Activated T-helper 1 cell treated with Interleukin-2 at 50 U/mL for 16 hours (primary cell): ENCODE results near the gene GABBR2.

ENCODE experiments used
- DNase-seq: peaks from one replicate; pipeline ENCODE4 v3.0.0-alpha.2; 2020; ENCODE audit warnings: low read depth

The GABBR2 gene

DNA sequence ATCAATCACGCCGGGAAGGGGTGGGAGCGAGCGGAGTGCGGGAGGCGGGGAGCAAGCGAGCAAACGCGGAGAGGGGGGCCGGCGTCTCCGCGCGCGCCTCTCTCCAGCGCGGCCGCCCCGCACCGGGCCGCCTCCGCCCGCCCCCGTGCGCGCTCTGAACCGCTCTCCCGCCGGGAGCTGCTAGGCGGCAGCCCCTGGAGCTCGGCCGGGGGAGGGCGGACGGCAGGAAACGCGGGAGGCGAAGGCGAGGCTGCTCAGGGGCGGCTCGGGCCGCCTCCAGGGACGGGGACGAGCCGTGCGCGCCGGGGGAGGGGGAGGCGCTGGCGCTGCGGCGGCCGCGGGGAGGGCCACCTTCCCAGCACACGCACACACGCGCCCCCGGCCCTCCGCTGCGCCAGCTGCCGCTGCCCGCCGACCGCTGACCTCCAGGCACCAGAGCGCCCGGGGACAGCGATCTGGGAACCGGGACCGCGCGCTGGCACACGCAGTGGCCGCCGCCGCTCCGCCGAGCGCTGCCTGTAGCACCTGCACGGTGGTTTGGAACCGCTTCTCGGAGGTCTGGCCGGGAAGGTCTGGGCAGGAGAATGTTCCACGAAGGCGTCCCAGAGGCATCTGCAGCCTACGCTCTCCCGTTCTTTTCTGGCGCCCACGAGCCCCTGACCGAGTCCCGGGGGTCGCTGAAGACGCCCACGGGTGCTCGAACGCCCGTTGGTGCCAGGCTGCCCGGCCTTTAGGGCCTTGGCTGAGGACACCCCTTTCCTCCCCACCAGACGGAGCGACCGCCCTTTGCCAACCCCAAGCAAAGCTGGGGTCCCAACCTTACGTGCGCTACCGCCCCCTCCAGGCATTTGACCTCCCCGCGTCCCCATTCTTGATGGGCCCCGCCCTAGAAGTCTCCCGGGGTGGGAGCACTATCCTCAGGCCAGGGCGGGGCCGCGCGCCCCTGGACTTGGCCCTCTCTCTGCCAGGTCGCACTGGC is at the start of gene GABBR2:
Gene GABBR2, minus strand, starts transcription at position 3 of the 979 bp plus-strand sequence. CDS start 198 bp downstream, outside the sequence.
- no peak for DNase-seq

DNA sequence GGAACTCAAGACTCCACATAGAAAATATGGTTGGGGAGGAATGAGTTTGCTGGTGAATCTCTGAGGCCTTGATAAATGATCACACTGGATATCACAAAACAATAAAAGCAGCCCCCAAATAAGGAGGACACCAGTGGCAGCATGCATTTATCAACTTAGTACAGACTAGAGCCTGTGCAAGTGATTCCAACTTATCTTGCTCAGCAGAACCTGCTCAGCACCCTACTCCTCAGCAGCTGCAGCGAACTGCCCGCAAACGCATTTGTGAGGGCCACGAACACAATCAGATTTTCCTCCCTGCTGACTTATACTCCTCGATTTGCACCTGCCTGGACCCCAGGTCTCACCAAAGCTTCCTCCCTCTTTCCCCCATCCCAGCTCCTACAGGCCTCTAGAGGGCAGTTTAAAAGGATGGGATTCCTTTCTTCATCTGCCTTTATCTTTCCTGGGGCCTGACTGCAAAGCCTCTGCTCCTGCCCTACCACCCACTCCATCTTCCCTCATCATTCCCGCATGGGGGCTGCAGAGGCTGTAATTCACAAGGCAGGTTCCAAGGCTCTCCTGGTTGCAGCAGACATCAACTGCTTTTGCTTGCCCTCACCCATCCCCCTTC is 46.4 kb upstream of the GABBR2 start:
- DNase-seq, result no peak

DNA sequence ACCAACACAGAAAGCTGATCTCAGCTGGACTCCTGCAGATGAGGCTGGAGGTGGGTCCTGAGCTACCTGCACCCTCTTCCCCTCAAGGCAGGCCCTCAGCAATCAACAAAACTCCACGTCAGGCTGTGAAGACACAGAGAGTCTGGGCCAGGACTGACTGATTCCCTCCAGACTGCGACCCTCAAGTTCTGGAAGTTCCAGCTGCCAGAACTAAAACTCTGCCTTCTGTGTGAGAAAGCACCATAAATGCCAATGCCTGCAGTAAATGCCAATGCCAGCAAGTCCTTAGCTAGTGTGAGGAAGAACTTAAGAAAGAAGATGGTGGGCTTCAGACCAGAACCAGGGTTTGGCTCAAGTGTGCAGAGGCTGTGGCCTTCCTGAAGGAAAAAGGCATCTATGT is 42.5 kb upstream of the GABBR2 start:
- DNase-seq, result no peak

DNA sequence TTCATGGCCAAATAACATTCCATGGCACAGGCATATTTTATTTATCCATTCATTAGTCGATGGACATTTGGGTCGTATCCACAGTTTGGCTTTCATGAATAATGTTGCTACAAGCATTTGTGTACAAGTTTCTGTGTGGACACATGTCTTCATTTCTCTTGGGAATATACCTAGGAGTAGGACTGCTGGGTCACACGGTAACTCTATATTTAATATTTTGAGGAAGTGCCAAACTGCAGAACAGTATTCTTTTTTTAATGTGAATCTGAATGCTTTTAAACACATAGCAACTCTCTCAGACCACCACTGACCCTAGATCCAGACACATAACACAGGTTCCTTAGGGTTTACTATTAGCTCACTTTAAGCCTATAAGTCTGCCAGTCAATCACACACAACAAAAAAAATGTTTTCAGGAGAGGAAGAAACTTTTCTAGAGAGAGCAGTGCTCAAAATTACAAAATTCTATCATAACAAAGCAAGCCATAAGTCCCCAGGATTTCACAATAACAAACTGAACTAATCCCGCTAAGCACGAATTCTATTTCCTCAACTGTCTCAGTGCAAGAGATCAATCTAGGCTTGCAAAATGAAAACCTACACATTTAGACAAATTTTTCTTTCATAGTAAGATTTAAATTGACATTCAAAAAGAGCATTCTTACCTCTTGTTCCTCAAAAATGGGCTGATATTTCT is 41.8 kb upstream of the GABBR2 start:
- no peak for DNase-seq

DNA sequence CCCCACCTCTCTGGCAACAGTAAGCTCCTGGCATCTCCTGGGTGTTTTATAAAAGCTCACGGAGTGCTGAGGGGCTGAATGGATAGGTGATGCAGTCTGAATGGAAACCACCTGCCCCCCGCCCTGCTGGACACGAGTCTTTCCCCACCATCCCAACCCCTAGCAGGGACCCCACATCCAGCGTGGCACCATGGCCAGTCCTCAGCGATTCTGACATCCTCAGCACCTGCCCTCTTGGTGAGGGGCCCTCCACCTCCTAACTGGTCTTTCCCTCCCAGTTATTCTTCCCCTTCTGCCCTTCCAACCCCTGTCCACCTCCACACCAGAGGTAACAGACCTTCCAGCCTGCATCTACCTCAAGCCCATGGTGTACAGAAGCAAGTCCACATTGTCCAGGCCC is 38.7 kb upstream of the GABBR2 start:
- no peak for DNase-seq

DNA sequence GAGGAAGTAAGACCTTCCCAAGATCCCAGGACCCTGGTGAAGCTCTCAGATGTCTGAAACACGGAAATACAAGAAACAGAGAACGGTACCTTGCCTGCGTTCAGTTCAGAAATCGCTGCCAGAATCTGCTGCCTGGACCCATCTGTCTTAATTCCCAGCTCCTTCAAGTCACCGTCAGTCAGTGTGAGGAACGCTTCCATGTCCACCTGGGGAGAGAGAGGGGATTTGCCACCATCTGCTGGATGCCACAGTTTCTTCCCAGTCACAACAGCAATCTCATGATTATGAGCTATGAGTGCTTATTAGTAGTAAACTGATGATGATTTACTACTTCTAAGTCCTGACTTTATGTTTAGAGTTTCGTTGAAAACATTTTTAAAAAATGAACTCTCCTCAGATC is 36.7 kb upstream of the GABBR2 start:
- DNase-seq, result no peak

DNA sequence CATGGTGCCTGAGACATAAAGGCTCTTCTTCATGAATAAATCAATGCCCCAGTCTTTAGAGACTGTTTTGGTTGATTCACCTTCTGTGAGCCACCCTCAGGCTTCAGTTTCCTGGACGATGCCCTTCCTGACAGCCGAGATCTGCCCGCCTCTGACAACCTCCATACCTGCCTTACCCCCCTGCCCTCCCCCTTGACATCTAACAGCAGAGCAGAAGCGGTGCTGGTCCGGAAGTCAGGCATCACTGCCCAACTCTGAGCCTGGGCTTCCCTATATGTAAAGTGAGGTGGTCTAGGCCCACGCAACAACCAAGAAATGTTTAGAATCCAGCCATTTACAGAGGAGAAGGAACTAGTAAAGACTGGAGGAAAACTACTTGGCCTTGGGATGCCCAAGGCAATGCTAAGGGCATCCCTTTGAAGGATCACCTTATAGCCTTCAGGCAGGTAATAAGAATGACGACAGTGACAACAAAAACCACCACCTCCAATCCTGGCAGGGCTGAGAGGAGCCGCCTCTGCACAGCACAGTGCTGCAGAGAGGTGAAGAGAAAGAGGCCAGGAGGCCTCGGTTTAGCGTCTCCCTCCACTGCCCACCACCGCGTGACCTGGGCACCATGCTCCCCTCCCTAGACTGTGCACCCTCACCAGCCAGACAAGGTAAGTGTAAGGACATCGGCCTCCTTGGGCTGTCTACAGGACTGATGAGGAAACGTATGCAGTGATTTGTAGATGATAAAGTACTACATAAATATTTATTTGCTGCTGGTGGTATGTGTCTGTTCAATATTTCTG is 35.3 kb upstream of the GABBR2 start:
- DNase-seq, result no peak

DNA sequence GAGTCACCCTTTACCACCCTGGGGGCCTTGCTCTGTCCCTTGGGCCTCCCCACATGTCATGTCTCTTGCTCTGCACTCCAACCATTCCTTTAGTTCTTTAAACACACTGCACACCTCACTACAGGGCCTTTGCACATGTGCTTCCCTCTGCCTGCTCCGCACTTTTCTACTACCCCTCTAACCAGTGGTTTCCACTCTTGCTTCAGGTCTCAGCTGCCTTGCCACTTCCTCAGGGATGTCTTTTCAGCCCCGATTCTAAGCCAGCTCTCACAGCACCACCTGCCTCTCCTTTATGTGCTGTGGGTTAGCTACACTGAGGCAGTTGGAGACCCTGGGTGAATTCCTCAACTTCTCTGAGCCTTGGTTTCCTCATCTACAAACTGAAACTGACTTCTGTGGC is 34.6 kb upstream of the GABBR2 start:
- DNase-seq, result no peak

DNA sequence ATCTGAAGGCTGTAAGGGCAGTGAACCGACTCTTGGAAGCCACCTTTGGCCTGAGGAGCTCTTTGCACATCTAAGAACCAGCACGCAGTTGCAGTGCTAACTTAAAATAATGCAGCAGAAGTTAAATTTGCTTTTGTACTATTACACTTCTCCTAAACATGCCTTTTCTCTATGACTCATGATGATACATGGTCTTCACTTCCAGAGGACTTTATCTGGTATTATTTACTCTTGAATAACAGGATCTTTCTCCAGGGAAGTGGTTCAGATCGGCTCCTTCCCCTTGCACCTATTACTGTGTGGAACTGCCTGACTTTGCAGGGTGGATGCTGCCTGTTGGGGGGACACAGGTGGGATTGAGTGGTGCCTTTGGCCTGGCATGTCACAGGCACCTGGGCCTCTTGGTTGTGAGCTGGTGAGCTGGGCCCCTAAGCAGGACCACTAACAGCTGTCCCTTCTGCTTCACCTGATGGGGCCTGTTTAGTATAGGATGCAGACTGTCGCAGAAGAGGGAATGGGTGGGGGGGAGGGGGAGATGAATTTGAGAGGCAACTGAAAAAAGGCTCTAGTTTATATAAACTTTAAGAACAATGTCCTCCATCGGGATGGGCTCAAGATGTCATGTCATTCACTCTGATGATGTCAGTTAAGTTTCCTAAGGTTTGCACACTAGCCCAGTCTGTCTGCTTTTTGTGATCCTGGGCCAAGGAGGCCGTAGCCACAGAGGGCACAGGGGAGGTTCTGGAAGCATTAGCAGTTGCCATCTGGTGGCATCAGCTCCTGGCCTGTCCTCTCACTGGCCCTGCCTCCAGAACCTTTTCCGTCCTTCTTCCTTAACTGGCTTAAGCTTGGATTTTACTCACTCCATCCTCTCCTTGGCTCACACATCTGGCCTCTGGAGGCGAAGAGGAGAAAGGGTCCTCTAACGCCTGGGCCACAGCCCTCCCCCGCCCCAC is 33.9 kb upstream of the GABBR2 start:
- no peak for DNase-seq

DNA sequence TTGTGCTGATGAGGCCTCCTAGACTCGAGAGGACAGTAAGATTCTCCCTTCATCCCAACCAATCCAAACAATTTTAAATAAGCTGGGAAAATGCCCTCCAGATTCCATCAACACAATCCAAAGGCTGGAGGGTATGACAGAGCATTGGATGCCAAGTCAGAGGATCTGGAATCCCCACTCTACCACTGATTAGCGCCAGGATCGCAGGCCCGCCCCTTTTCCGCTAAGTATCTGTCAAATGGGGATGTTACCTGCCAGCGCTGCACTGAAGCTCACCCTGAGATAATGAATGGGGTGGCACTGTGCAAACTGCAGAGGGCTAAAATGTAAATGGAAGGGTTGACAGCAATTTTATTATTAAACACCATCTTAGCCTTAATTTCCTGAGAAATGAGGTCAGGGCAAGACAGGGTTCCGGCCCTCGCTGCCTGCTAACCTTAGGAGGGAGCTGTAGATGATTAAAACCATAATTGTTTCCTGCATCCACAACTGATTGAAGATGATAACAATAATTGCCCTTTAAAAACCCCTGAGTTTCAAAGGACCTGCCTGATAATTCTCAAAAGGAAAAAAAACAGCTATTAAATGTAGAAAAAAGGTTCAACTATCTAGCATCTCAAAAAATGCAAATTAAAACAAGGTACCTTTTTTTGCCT is 31.6 kb upstream of the GABBR2 start:
- DNase-seq, result no peak

DNA sequence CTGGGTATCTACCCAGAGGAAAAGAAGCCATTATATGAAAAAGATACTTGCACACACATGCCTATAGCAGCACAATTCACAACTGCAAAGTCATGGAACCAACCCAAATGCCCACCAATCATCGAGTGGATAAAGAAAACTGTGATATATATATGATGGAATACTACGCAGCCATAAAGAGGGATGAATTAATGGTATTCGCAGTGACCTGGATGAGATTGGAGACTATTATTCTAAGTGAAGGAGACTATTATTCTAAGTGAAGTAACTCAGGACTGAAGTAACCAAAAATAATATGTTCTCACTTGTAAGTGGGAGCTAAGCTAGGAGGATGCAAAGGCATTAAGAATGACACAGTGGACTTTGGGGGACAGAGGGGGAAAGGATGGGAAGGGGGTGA is 30.0 kb upstream of the GABBR2 start:
- no peak for DNase-seq

DNA sequence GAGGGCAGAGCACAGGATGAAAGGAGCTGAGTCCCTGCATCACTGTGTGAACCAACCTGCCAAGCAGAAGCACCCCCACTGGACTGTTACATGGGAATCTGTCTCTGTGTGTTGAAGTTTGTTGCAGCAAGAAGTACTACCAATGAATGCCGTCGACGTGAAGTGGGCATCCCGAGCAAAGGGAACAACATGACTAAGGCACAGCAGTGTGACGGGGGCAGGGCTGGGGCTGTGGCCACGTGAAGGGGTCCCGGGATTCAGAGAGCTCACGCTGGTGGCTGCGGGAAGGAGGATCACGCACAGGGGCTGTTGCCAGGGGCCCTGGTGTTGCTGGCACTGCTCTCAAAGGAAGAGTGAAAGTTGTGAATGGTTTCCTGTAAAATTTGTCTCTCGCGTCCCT is 27.5 kb upstream of the GABBR2 start:
- DNase-seq, result no peak

DNA sequence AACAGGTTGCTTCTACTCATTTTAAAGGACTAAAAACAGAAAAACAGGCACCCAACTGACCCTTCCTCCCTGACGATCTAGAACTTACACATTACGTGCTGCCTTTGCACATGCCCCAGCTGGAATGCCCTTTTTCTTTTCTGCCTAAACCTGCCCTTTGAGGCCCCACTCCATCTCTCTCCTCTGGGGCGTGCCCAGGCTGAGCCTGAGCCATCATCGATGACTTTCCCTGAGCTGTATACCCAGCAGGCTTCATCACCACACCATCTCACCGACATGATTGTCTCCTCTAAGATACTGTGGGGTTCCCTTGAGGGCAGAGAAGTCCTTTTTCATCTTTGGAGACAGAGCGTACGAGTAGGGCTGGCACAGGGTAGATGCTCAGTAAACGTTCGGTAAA is 24.1 kb upstream of the GABBR2 start:
- no peak for DNase-seq

DNA sequence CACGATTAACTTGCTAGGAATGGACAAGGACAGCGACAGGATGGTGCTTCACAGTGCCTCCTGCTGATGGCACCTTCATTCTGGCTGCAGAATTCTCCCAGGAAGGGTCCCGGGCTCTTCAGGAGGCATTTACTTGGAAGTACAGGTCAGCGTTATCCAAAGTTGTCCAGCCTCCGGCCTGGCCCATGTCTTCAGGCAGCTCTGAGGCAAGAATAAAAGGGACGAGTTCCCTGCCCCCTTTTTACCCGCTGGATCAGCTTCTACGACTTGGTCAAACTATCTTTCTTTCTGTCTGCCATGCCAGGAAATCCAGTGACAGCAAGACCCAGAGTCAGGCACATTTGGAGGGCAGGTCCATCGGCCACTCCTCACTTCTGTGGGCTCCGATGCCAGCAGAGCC is 23.4 kb upstream of the GABBR2 start:
- DNase-seq, result no peak

DNA sequence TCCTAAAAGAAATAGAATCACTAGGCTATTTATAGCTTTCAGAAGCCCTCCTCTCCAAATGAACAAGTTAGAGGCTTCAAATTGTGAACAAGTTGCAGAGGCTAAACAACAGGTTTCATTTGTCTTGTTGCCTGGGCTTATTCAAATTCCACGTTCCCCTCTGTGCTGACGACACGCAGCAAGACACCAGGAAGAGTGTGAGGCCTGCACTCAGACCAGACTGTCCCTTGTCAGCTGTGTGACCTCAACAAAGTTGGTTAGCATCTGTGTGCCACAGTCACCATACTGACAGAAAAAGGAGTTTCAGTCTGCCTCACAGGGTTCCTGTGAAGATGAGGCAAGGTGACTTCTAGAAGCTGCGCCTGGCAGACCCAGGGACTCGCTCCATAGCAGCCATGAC is 22.1 kb upstream of the GABBR2 start:
- DNase-seq, result no peak

DNA sequence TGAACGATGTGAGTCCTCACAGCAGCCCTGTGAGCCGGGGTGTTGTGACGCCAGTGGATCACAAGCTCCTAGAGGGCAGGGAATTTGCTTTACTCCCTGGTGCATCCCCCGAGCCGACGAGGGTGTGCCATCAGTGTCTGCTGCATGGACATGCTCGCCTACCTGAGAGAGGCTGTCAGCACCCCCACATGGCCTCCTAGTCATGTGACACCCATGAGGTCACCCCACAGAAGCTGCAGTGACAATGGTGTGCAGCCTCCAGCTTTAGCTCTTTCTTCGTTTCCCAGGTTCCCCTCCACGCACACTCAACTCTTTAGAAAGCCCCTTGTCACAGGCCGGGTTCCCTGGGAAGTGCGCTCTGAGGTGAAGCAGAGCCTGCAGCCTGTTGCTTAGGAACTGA is 19.8 kb upstream of the GABBR2 start:
- no peak for DNase-seq

DNA sequence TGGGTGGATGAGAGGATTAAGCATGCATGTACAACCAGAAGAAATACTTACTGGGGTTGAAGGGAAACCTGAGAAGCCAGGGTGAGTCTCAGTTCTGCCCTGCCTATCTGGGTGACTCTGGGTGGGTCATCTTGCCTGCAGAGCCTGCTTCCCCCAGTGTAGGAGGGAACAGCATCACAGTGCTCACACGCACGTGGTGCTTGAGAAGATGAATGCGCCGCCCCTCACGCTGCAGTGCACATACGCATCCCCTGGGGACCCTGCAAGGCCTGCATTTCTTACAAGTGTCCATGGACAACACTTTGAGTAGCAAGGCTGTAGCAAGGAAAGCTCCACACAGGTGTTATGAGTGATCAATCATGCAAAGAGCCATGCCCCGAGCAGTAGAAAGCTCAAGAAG is 18.7 kb upstream of the GABBR2 start:
- DNase-seq, result no peak

DNA sequence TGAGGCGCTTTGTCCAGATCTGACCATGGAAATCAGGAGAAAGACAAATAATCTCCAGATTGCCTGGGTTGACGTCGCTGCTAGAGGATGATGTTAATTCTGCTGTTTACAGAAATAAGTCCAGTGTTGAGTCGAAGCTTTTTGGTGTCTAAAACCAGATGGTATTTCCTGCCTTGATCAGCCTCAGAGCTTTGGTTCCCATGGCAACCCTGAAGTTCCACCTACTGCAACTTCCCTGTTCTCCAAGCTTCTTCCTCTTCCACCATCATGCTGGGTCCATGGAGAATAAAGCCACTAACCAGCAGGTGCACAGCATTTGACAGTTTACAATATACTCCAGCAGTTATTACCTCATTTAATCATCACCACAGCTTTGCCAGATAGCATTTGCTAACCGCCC is 18.0 kb upstream of the GABBR2 start:
- no peak for DNase-seq

DNA sequence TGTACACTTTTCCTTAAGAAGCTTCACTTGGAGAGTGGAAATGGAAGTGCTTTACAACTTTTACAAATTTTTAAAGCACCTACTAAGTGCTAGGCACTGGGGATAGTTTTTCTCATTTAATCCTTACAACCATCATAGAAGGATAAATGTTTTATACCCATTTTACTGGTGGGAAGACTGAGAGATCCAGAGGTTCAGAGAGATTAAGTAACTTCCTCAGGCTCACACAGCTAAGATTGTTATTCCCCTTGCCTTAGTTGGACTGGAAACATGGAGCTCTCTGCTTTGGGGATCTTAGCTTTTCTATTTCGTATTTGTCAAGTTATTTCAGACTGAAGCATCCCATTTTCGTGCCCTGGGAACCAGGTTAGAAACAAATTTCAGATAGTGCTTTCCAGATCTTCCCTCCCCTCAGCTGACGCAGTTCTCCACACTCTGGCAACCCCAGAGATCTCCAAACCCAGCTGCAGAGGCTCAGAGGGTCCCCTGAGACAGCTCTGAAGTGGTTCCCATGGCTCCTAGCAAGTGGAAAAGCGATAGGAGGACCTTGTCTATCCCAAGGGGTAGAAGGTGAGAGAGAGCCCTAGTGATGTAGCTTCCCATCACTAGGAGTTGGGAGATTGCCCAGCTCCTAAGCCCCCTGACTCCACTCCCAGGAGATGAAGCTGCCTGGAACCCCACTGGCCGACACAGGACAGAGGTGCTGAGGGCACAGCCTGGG is 16.2 kb upstream of the GABBR2 start:
- no peak for DNase-seq

DNA sequence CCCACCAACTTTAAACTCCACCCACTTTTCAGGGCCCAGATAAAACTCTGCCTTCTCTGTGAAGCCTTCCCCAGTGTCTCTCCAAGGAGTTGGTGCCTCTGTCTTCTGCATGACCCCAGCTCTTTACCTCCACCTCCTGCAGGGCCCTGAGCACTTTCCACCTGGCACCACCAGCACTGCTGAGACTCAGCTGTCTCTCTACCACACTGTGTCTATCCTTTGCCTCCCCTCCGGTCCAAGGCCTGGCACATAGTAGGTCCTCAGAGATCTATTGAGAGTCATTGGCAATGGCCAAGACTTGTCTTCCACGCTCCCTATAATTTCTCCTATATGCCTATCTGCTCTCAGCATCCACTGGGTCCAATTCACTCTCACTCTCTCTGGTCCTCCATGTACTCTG is 12.9 kb upstream of the GABBR2 start:
- no peak for DNase-seq
